GM12878 (cell line): ENCODE data around the gene SMG5. TPM values are rescaled to one million over a fixed set of nuclear protein-coding genes. Genes with fewer than 3 reads are reported as not detected.

ENCODE experiments used
- BACH1 ChIP-seq: fragments of 450-650 bp; IDR thresholded peaks from 2 replicates; pipeline ENCODE4 v1.6.1; 2017; ENCODE audit warnings: mild to moderate bottlenecking, borderline replicate concordance
- BHLHE40 ChIP-seq, 2 experiments: fragments of 450-650 bp in 1 of 2; IDR thresholded peaks; 2 replicates each; pipeline ENCODE4 v1.6.1; 2011 to 2017; ENCODE audit warnings: low read depth in 2 of 2, borderline replicate concordance in 1 of 2, improper control_type of control experiment in 1 of 2, low read length in 1 of 2, mild to moderate bottlenecking in 1 of 2
- CBX5 ChIP-seq: sonication (generic); IDR thresholded peaks from 2 replicates; pipeline ENCODE4 v1.6.1; 2016; ENCODE audit warnings: low read depth, moderate library complexity, mild to moderate bottlenecking, inconsistent platforms
- HDAC2 ChIP-seq: fragments of 200-600 bp; sonication (generic); IDR thresholded peaks from 2 replicates; pipeline ENCODE4 v1.6.1; 2017
- MXI1 ChIP-seq: fragments of 150-350 bp; IDR thresholded peaks from 2 replicates; pipeline ENCODE4 v1.6.1; 2011; ENCODE audit warnings: low read depth, mild to moderate bottlenecking, inconsistent platforms, low read length, improper control_type of control experiment
- NBN ChIP-seq: fragments of 450-650 bp; IDR thresholded peaks from 2 replicates; pipeline ENCODE4 v1.6.1; 2016
- RAD51 ChIP-seq: fragments of 450-650 bp; IDR thresholded peaks from 2 replicates; pipeline ENCODE4 v1.6.1; 2016; ENCODE audit warnings: moderate library complexity, mild to moderate bottlenecking, inconsistent platforms
- RCOR1 ChIP-seq: conservative IDR thresholded peaks from 2 replicates; pipeline ENCODE4 v1.6.1; 2012; ENCODE audit warnings: low read depth, low read length, improper control_type of control experiment
- SIN3A ChIP-seq: IDR thresholded peaks from 2 replicates; pipeline ENCODE4 v1.6.1; 2012; ENCODE audit warnings: low read depth, low read length, improper control_type of control experiment
- SMARCA5 ChIP-seq: fragments of 450-650 bp; IDR thresholded peaks from 2 replicates; pipeline ENCODE4 v1.6.1; 2017; ENCODE audit warnings: mild to moderate bottlenecking
- polyA plus RNA-seq, 11 experiments: library from polyadenylated mRNA; depleted of rRNA in 4 of 11; unstranded in 6 of 11; stranded (reverse) in 5 of 11; fragments of >200 nt; fragmentation: Nextera tagmentation in 4 of 11; fragmentation: Illumina TruSeq in 1 of 11; extraction: Ambion mirVana in 4 of 11; extraction: Trizol in 1 of 11; gene quantifications; 1 replicate in 1 of 11; 2 replicates in 10 of 11; pipeline versions ENCODE4 v1.2.1 to v1.2.3, GENCODE V29; 2011 to 2016; ENCODE audit warnings: inconsistent platforms in 2 of 11, missing spikeins in 2 of 11, low read depth in 1 of 11
- total RNA-seq, 4 experiments: library from RNA; depleted of rRNA in 3 of 4; stranded (reverse); fragments of >200 nt in 3 of 4; fragmentation: Illumina TruSeq in 1 of 4; extraction: Trizol in 1 of 4; gene quantifications; 2 replicates each; pipeline versions ENCODE4 v1.2.1 to v1.2.3, GENCODE V29; 2013 to 2021
- TF ChIP-seq, protein P1 (sequence below): fragments of 450-650 bp; IDR thresholded peaks from 2 replicates; pipeline ENCODE4 v1.6.1; 2017; ENCODE audit warnings: mild to moderate bottlenecking
- TF ChIP-seq, protein P2 (sequence below): fragments of 450-650 bp; formaldehyde crosslinking; IDR thresholded peaks from 2 replicates; pipeline ENCODE4 v1.4.0; 2020; ENCODE audit warnings: mild to moderate bottlenecking, moderate library complexity
- TF ChIP-seq, protein P3 (sequence below): IDR thresholded peaks from 2 replicates; pipeline ENCODE4 v1.6.1; 2011; ENCODE audit warnings: mild to moderate bottlenecking, low read depth, low read length, moderate library complexity; ENCODE audit not compliant: insufficient replicate concordance
- TF ChIP-seq, protein P4 (sequence below): IDR thresholded peaks from 2 replicates; pipeline ENCODE4 v1.6.1; 2012; ENCODE audit warnings: mild to moderate bottlenecking, low read depth, low read length

The SMG5 gene
- total and polyA plus RNA-seq, 10 of the 15 experiments (the other 5 are each of a cell fraction or from before 2014, with no cell fraction given): 0.76 to 61.5 (median 48.8) TPM

DNA sequence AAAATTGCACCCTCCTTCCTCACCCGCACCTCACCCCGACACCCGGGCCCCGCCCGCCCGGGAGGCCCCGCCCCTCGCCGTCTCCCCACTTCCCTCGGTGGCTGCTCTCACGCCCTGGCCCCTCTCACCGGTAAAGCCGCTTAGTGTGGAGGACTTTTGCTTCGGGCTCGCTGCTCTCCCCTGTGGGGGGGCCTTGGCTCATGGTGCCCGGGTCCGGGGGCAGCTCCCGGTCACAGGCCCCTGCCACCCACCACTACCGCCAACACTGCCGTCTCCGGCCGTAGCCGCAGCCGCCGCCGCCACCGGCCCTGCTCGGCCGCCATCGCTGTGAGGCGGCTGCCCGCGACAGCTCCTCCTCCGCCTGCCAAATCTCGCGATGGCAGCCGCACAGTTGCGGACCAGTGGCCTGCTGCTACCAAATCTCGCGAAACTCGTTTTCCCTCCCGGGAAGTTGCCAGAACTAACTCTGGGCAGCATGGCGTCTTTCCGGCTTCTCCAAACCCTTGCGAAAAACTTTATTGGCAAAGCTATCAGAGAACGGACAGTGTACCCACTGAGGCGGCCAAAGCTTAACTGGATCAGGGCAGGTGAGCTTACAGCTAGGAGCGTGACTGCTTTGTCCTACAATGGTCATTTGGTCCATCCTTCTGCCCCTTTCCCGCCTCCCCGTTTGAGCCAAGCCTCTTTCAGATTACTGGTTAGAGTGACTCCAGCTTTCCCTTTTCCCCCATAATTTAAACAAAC is at the start of gene SMG5 (continued):
- TF ChIP-seq, protein P1, sequence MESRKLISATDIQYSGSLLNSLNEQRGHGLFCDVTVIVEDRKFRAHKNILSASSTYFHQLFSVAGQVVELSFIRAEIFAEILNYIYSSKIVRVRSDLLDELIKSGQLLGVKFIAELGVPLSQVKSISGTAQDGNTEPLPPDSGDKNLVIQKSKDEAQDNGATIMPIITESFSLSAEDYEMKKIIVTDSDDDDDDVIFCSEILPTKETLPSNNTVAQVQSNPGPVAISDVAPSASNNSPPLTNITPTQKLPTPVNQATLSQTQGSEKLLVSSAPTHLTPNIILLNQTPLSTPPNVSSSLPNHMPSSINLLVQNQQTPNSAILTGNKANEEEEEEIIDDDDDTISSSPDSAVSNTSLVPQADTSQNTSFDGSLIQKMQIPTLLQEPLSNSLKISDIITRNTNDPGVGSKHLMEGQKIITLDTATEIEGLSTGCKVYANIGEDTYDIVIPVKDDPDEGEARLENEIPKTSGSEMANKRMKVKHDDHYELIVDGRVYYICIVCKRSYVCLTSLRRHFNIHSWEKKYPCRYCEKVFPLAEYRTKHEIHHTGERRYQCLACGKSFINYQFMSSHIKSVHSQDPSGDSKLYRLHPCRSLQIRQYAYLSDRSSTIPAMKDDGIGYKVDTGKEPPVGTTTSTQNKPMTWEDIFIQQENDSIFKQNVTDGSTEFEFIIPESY: no peak; the same call in 1 of the 2 replicates
- TF ChIP-seq BACH1 (peak; percentile 79), HDAC2 (no peak), MXI1 (peak; percentile 94), BHLHE40 (IDR thresholded peaks at IDR 0.05; ENCODE audit: borderline replicate concordance in 1 of 2, low read depth in 2 of 2, low read length in 1 of 2) (peak; percentile 22 to 61; a peak in 2 of 4 replicates), RAD51 (no peak), CBX5 (0 out of 2 replicates have a peak, but pooled peaks have one; percentile 24), SIN3A (peak; percentile 93), RCOR1 (peak; percentile 100), SMARCA5 (no peak; the same call in none of the 2 replicates), NBN (peak; percentile 39; the same call in 1 of the 2 replicates)
- TF ChIP-seq, protein P2, sequence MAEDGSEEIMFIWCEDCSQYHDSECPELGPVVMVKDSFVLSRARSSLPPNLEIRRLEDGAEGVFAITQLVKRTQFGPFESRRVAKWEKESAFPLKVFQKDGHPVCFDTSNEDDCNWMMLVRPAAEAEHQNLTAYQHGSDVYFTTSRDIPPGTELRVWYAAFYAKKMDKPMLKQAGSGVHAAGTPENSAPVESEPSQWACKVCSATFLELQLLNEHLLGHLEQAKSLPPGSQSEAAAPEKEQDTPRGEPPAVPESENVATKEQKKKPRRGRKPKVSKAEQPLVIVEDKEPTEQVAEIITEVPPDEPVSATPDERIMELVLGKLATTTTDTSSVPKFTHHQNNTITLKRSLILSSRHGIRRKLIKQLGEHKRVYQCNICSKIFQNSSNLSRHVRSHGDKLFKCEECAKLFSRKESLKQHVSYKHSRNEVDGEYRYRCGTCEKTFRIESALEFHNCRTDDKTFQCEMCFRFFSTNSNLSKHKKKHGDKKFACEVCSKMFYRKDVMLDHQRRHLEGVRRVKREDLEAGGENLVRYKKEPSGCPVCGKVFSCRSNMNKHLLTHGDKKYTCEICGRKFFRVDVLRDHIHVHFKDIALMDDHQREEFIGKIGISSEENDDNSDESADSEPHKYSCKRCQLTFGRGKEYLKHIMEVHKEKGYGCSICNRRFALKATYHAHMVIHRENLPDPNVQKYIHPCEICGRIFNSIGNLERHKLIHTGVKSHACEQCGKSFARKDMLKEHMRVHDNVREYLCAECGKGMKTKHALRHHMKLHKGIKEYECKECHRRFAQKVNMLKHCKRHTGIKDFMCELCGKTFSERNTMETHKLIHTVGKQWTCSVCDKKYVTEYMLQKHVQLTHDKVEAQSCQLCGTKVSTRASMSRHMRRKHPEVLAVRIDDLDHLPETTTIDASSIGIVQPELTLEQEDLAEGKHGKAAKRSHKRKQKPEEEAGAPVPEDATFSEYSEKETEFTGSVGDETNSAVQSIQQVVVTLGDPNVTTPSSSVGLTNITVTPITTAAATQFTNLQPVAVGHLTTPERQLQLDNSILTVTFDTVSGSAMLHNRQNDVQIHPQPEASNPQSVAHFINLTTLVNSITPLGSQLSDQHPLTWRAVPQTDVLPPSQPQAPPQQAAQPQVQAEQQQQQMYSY (CRISPR knock-in tag): no peak
- TF ChIP-seq, protein P3, sequence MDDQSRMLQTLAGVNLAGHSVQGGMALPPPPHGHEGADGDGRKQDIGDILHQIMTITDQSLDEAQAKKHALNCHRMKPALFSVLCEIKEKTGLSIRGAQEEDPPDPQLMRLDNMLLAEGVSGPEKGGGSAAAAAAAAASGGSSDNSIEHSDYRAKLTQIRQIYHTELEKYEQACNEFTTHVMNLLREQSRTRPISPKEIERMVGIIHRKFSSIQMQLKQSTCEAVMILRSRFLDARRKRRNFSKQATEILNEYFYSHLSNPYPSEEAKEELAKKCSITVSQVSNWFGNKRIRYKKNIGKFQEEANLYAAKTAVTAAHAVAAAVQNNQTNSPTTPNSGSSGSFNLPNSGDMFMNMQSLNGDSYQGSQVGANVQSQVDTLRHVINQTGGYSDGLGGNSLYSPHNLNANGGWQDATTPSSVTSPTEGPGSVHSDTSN: peak; percentile 15
- TF ChIP-seq, protein P4, sequence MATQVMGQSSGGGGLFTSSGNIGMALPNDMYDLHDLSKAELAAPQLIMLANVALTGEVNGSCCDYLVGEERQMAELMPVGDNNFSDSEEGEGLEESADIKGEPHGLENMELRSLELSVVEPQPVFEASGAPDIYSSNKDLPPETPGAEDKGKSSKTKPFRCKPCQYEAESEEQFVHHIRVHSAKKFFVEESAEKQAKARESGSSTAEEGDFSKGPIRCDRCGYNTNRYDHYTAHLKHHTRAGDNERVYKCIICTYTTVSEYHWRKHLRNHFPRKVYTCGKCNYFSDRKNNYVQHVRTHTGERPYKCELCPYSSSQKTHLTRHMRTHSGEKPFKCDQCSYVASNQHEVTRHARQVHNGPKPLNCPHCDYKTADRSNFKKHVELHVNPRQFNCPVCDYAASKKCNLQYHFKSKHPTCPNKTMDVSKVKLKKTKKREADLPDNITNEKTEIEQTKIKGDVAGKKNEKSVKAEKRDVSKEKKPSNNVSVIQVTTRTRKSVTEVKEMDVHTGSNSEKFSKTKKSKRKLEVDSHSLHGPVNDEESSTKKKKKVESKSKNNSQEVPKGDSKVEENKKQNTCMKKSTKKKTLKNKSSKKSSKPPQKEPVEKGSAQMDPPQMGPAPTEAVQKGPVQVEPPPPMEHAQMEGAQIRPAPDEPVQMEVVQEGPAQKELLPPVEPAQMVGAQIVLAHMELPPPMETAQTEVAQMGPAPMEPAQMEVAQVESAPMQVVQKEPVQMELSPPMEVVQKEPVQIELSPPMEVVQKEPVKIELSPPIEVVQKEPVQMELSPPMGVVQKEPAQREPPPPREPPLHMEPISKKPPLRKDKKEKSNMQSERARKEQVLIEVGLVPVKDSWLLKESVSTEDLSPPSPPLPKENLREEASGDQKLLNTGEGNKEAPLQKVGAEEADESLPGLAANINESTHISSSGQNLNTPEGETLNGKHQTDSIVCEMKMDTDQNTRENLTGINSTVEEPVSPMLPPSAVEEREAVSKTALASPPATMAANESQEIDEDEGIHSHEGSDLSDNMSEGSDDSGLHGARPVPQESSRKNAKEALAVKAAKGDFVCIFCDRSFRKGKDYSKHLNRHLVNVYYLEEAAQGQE: peak; percentile 17; the same call in 1 of the 2 replicates
